HG02571 (cell line): ENCODE measurements around the gene BOK.
"Not testable (repeated sequence)": the region's sequence is repeated elsewhere in the genome, so short reads cannot be mapped to it uniquely, and the experiment has no call there.

Experiments
- ATAC-seq: cut with Tn5 transposase; IDR thresholded peaks from one replicate; pipeline ENCODE4 v1.9.1; 2021; ENCODE audit warnings: mild to moderate bottlenecking, moderate library complexity; ENCODE audit not compliant: unreplicated experiment

BOK gene, protein sequence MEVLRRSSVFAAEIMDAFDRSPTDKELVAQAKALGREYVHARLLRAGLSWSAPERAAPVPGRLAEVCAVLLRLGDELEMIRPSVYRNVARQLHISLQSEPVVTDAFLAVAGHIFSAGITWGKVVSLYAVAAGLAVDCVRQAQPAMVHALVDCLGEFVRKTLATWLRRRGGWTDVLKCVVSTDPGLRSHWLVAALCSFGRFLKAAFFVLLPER

DNA sequence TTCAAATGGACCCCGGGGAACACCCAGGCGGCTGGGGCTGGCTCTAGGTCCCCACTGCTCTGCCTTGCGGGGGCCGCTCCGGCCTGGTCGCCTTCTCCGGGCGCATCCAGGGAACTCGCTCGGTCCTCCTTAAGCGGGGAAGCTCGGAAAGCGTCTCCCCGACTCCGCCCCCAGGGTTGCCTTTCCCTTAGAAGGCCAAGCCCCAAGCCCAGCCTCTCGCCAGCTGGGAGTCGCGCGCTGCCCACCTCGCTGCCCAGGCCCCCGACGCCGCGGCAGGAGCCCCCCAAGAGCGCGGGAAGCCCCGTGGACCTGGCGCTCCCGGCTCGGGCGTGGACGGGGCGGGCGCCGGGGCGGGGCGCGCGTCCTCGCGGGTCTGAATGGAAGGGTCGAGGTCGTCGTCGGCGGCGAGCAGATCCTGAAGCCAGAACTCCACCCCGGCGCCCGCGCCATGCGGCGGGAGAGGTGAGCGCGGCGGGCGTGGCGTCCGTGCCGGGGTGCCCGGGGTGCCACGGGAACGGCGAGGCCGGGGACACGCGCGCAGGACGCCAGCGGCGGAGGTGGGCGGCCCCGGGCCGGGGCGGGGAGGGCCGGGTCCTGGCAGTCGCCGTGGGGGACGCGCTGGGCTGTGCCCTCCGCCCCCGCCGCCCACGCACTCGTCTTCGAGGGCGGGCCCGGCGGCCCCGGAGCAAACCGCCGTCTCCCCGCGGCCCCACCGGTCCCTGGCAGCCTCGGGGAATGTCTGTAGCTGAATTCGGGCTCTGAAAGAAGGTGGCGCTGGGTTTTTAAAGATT lies at the start of gene BOK:
Gene BOK, plus strand, starts transcription at position 214 of the 791 bp plus-strand sequence. CDS start 739 bp downstream, outside the sequence.
- no peak for ATAC-seq

GRCh38 chr2:241509155-241509784 lies 49.3 kb upstream of the BOK start:
- no peak for ATAC-seq

GRCh38 chr2:241511091-241511741 lies 47.3 kb upstream of the BOK start:
- ATAC-seq = no peak

DNA sequence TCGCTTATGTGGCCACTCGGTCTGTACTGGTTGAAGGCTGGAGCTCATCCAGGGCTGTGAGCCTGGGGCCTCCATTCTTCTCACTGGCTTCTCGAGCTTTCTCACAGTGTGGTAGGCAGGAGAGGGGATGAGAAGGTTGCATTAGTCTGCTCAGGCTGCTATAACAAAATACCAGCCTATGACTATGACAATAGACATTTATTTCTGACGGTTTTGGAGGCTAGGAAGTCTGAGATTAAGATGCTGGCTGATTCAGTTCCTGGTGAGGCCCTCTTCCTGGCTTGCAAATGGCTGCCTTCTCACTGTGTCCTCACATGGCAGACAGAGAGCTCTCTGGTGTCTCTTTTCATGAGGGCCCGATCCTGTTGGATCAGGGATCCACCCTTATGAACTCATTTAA lies 44.0 kb upstream of the BOK start:
- ATAC-seq = no peak

DNA sequence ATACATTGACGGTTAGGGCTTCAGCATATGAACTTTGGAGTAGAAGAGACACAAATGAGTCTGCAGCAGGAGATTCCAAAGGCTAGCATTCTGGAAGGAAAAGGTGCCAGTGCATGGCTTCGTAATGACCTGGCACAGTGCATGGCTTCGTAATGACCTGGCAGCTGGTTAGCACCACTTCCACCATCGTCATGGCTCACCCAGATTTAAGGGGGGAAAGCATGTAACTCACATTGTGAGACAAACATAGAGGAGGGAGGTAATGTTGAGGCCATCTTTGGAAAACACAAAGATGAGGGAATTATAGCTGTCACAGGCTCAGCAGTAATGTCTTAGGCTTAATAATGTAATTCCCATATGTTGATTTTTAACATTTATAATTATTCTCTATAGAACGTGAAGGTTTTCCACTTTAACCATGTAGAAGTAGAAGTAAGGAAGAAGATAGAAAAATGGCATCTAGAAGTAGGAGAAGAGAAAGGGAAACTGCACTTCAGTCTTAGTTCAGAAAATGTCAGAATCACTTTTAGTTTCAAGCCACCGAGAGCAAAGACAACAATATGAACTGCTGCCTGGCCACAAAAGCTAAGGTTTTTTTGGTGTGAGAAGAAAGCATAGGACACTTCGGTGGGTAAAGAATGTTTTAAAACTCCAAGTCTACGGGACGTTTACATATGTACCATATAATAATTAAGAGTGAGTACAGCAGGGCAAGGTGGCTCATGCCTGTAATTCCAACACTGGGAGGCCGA lies 43.4 kb upstream of the BOK start:
- no peak for ATAC-seq

DNA sequence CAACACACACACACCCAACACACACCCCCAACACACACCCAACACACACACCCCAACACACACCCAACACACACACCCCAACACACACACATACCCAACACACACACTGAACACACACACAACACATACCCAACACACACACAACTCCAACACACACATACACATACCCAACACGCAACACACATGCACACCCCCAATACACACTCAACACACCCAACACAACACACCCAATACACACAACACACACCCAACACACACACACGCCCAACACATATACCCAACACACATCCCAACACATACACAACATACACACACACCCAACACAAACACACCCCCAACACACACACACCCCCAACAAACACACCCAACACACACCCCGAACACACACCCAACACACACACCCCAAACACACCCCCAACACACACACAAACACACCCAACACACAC lies 42.0 kb upstream of the BOK start:
- ATAC-seq = no peak

- no peak for ATAC-seq
Measured at GRCh38 chr2:241517297-241517696, 41.2 kb upstream of the BOK start.

- ATAC-seq = no peak
Measured at GRCh38 chr2:241519669-241520068, 38.9 kb upstream of the BOK start.

- no peak for ATAC-seq
Measured at GRCh38 chr2:241522477-241522876, 36.1 kb upstream of the BOK start.

DNA sequence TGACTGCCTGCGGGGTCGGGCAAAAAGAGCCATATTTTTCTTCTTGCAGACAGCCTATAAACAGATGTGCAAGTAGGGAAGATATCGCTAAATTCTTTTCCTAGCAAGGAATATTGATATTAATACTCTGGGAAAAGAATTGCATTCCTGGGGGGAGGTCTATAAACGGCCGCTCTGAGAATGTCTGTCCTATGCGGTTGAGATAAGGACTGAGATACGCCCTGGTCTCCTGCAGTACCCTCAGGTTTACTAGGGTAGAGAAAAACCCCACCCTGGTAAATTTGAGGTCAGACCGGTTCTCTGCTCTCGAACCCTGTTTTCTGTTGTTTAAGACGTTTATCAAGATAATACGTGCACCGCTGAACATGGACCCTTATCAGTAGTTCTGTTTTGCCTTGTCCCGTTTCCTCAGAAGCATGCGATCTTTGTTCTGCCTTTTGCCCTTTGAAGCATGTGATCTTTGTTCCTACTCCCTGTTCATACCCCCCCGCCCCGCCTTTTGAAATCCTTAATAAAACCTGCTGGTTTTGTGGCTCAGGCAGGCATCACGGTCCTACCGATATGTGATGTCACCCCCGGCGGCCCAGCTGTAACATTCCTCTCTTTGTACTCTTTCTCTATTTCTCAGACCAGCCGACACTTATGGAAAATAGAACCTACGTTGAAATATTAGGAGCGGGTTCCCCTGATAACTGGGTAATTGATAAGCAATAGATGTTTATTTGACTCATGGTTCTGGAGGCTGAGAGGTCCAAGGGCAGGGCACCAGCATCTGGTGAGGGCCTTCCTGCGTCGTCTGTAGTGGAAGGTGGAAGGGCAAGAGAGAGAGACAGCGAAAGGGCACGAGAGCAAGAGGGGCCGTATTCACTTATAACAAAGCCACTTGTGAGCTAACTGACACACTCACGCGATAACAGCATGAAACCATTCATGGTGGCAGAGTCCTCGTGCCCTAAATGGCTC lies 32.4 kb upstream of the BOK start:
- not testable (repeated sequence) for ATAC-seq

GRCh38 chr2:241530571-241530970 lies 28.0 kb upstream of the BOK start:
- no peak for ATAC-seq

GRCh38 chr2:241531161-241531722 lies 27.3 kb upstream of the BOK start:
- no peak for ATAC-seq

DNA sequence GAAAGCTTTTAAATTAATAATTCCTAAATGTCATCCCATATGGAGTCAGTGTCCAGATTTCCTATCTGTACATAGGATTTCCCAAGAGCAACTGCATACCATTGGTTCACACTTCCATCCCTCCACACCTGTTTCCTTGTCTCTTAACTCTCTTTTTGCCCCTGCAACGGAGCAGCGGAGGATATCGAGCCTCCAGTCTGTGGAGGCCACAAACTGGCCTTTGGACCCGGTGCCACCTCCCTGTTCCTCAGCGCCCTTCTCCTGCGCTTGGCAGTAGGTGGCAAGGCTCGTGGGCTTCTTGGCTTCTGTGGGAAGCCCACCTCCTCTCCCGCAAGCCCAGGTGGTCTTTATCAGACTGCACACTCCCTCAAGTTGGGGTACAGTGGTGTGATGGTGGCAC lies 26.4 kb upstream of the BOK start:
- ATAC-seq = no peak

GRCh38 chr2:241532733-241533601 lies 25.6 kb upstream of the BOK start:
- ATAC-seq = no peak

DNA sequence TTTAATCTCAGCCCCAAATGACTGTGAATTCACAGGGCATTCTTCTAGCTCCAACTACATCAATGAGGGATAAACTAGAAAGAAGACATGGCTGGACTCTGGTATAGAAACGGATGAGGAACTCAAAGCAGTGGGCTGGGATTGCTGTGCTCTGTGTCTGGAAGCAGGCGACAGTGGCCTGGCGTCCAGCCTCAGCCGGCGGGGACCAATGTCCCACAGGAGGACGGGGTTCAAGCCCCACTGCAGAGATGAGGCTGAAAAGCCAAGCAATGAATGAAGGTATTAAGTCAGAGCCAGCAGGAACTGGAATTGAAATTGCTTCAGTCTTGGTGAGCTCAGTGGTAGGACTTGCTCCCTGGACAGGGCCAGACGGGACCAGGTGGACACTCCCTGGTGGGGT lies 24.3 kb upstream of the BOK start:
- ATAC-seq = no peak

DNA sequence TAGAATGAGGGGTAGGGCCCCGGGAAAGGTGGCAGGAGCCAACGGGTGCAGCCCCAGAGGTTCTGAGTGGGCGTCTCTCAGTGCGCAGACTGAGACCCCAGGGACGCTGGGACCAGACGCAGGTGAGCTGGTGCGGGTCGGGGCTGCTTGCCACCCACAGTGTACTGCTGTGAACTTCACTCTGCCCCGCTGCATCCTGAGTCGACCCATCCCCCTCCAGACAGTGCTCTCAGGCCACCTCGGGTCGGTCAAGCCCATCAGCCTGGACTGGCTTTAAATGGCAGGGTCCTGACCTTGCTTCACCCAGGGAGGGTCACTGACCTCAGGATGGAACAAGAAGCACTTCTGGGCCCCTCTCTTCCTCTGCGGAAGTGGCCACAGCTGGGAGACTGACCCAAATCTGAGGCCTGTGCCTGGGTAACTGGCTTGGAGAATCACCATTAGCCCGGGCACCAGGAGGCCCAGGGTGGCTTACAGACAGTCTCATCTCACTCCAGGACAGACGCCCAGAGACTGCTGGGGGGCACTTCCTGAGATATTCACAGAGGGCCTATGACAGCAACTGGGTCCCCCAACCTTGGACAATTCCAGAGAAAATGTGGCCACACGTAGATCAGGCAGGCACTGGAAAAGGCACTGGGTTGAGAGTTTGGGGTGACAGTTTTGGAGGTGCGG lies 23.7 kb upstream of the BOK start:
- no peak for ATAC-seq

- ATAC-seq = no peak
Measured at GRCh38 chr2:241535871-241536655, 22.5 kb upstream of the BOK start.
